ENCODE measurements around the gene POU1F1. TPM values are rescaled to one million over a fixed set of nuclear protein-coding genes. Genes with fewer than 3 reads are reported as not detected.
"Not testable (repeated sequence)": the region's sequence is repeated elsewhere in the genome, so short reads cannot be mapped to it uniquely, and the experiment has no call there.

The POU1F1 gene
- total RNA-seq, 4 donors from 2014 or later: not detected

- no peak for DNase-seq (ENCODE audit: low spot score in 2 of 2)
- Histone ChIP-seq H3K27me3 (no peaks in the 10 kb centered on the region), H3K4me3 (no peak overlapping the region), H3K36me3 (no peaks in the 10 kb centered on the region), H3K4me1 (no peaks in the 10 kb centered on the region), H3K9me3 (no peaks in the 10 kb centered on the region), H3K27ac (no peak overlapping the region)
- TF ChIP-seq POLR2A (IDR thresholded peaks at IDR 0.05) (no peak), EP300 (IDR thresholded peaks at IDR 0.05) (no peak), POLR2AphosphoS5 (IDR thresholded peaks at IDR 0.05) (no peak)
- TF ChIP-seq, protein P1, sequence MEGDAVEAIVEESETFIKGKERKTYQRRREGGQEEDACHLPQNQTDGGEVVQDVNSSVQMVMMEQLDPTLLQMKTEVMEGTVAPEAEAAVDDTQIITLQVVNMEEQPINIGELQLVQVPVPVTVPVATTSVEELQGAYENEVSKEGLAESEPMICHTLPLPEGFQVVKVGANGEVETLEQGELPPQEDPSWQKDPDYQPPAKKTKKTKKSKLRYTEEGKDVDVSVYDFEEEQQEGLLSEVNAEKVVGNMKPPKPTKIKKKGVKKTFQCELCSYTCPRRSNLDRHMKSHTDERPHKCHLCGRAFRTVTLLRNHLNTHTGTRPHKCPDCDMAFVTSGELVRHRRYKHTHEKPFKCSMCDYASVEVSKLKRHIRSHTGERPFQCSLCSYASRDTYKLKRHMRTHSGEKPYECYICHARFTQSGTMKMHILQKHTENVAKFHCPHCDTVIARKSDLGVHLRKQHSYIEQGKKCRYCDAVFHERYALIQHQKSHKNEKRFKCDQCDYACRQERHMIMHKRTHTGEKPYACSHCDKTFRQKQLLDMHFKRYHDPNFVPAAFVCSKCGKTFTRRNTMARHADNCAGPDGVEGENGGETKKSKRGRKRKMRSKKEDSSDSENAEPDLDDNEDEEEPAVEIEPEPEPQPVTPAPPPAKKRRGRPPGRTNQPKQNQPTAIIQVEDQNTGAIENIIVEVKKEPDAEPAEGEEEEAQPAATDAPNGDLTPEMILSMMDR (IDR thresholded peaks at IDR 0.05): no peak
- 78% methylated on average over 1 of the region's 1 CpG for WGBS
Observed at GRCh38 chr3:87313641-87314040, 37.3 kb upstream of the POU1F1 start.

DNA sequence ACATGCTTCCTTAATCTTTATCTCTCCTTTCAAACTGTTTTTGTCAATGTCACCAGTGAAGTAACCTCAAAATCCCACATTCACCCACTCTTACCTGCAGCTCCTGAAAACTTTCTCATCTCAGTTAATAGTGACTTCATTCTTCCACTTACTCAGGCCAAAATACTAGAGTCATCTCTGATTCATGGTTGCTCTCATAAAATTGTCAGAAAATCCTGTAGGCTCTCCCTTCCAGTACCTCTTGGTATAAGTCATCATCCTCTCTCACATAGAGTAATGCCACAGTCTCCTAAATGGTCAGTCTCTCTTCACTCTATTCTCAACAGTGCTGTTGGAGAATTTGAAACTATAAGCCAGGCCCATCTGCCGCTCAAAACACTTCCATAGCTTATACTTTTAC, 34.9 kb upstream of the POU1F1 start:
- H3K27ac ChIP-seq: no peak overlapping the region
- 93% methylated on average over 1 of the region's 1 CpG for WGBS
- H3K9me3 ChIP-seq: no peaks in the 10 kb centered on the region
- H3K4me1 ChIP-seq: no peaks in the 10 kb centered on the region
- no peaks in the 10 kb centered on the region for H3K36me3 ChIP-seq
- no peak overlapping the region for H3K4me3 ChIP-seq
- H3K27me3 ChIP-seq: no peaks in the 10 kb centered on the region
- no peak for DNase-seq (ENCODE audit: low spot score in 2 of 2)
- TF ChIP-seq, protein P1 (IDR thresholded peaks at IDR 0.05): no peak
- TF ChIP-seq EP300 (IDR thresholded peaks at IDR 0.05): no peak
- no peak for TF ChIP-seq POLR2AphosphoS5 (IDR thresholded peaks at IDR 0.05)
- TF ChIP-seq POLR2A (IDR thresholded peaks at IDR 0.05): no peak

GRCh38 chr3:87309601-87310000, 33.2 kb upstream of the POU1F1 start:
- Histone ChIP-seq H3K9me3 (no peaks in the 10 kb centered on the region), H3K27me3 (no peaks in the 10 kb centered on the region), H3K4me1 (no peaks in the 10 kb centered on the region), H3K27ac (no peak overlapping the region), H3K4me3 (no peak overlapping the region), H3K36me3 (no peaks in the 10 kb centered on the region)
- WGBS: 95% methylated on average over 3 of the region's 3 CpGs
- DNase-seq (ENCODE audit: low spot score in 2 of 2): no peak
- no peak for TF ChIP-seq POLR2AphosphoS5 (IDR thresholded peaks at IDR 0.05)
- TF ChIP-seq POLR2A (IDR thresholded peaks at IDR 0.05): no peak
- no peak for TF ChIP-seq EP300 (IDR thresholded peaks at IDR 0.05)
- TF ChIP-seq, protein P1 (IDR thresholded peaks at IDR 0.05): no peak

GRCh38 chr3:87307805-87308204, 31.4 kb upstream of the POU1F1 start:
- TF ChIP-seq EP300 (IDR thresholded peaks at IDR 0.05) (no peak), POLR2A (IDR thresholded peaks at IDR 0.05) (no peak), POLR2AphosphoS5 (IDR thresholded peaks at IDR 0.05) (no peak)
- TF ChIP-seq, protein P1 (IDR thresholded peaks at IDR 0.05): no peak
- H3K4me1 ChIP-seq: no peaks in the 10 kb centered on the region
- no peaks in the 10 kb centered on the region for H3K36me3 ChIP-seq
- DNase-seq (ENCODE audit: low spot score in 2 of 2): no peak
- no peak overlapping the region for H3K4me3 ChIP-seq
- no peaks in the 10 kb centered on the region for H3K9me3 ChIP-seq
- no peak overlapping the region for H3K27ac ChIP-seq
- H3K27me3 ChIP-seq: no peaks in the 10 kb centered on the region
- 95% methylated on average over 2 of the region's 2 CpGs for WGBS

- Histone ChIP-seq H3K27ac (no peak overlapping the region), H3K27me3 (no peaks in the 10 kb centered on the region), H3K9me3 (no peaks in the 10 kb centered on the region), H3K4me3 (no peak overlapping the region), H3K4me1 (no peaks in the 10 kb centered on the region), H3K36me3 (no peaks in the 10 kb centered on the region)
- TF ChIP-seq EP300 (IDR thresholded peaks at IDR 0.05) (no peak), POLR2A (IDR thresholded peaks at IDR 0.05) (no peak), POLR2AphosphoS5 (IDR thresholded peaks at IDR 0.05) (no peak)
- TF ChIP-seq, protein P1 (IDR thresholded peaks at IDR 0.05): no peak
- DNase-seq (ENCODE audit: low spot score in 2 of 2): no peak
- WGBS: 62% methylated on average over 3 of the region's 3 CpGs
Observed at GRCh38 chr3:87305517-87305916, 29.1 kb upstream of the POU1F1 start.

DNA sequence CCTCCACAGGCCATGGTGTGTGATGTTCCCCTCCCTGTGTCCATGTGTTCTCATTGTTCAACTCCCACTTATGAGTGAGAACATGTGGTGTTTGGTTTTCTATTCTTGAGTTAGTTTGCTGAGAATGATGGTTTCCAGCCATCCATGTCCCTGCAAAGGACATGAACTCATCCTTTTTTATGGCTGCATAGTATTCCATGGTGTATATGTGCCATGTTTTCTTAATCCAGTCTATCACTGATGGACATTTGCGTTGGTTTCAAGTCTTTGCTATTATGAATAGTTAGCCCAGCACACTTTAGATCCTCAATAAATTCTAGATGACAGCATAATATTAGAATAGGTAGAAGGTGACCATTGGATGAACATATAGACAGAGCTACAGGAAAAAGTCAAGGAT, 28.6 kb upstream of the POU1F1 start:
- H3K27ac ChIP-seq; DNase-seq (ENCODE audit: low spot score in 2 of 2); H3K27me3 ChIP-seq; H3K4me1 ChIP-seq; H3K4me3 ChIP-seq; H3K9me3 ChIP-seq; H3K36me3 ChIP-seq: not testable (repeated sequence)
- 90% methylated on average over 1 of the region's 1 CpG for WGBS

Measured in suprapubic skin (tissue), 4 donors.